Heart left ventricle (tissue), 13 donors: ENCODE measurements around the gene PXYLP1.
"Not testable (repeated sequence)": the region's sequence is repeated elsewhere in the genome, so short reads cannot be mapped to it uniquely, and the experiment has no call there.

Experiments
- CTCF ChIP-seq, 12 donors: fragments of 200-600 bp; sonication (generic) in 4 of 12; IDR thresholded peaks; one replicate each; pipeline versions ENCODE4 v1.5.0 to v1.8.0; 2018 to 2022; ENCODE audit warnings: antibody characterized with exemption in 12 of 12, mild to moderate bottlenecking in 5 of 12
- POLR2A ChIP-seq, 2 donors: fragments of 450-650 bp; IDR thresholded peaks; one replicate each; pipeline ENCODE4 v1.6.1; 2017; ENCODE audit warnings: antibody characterized with exemption in 2 of 2, mild to moderate bottlenecking in 2 of 2, moderate library complexity in 2 of 2
- donor health status: ischemic (EF 13 %, LVEDD 7.1; RV severe dilation, severe dysfunction).
- donor health status: DM: no; HTN: yes; CAD: no.
- donor health status: DM: no; HTN: no; CAD: no.
- donor health status: ischemic (EF 25% LVEDD 6.9; RV normal size, moderate dysfunction).
- donor health status: ischemic (EF 25% LVEDD 5.7; RV mildly dilated, moderate dysfunction).
- donor health status: ischemic (EF 35%, LVEDD 5.7; RV mildly dilated, moderate dysfunction).
- donor health status: nonischemic (EF 11% LVEDD 7.7; RV severe dilation, severe dysfunction).
- donor health status: DM: yes; HTN: yes; CAD: no.
- donor health status: PGD.
- donor health status: ischemic (EF 29% LVEDD 5.4; RV normal size, mild dysfunction).
- donor health status: nonischemic (EF 23%, LVEDD 6.1; RV moderate dilation, normal function).

- not testable (repeated sequence) for TF ChIP-seq CTCF, POLR2A (IDR thresholded peaks at IDR 0.05)
These were observed 20.3 kb upstream of the PXYLP1 start for GRCh38 chr3:141211306-141211705.
